ENCODE data around the gene PPL. TPM values are rescaled to one million over a fixed set of nuclear protein-coding genes. Genes with fewer than 3 reads are reported as not detected.
A peak's percentile ranks its signal among the peaks of the same experiment; 100 is the strongest.

Gene PPL
- total RNA-seq, 1 donor from 2014 or later: 14.9 TPM

DNA sequence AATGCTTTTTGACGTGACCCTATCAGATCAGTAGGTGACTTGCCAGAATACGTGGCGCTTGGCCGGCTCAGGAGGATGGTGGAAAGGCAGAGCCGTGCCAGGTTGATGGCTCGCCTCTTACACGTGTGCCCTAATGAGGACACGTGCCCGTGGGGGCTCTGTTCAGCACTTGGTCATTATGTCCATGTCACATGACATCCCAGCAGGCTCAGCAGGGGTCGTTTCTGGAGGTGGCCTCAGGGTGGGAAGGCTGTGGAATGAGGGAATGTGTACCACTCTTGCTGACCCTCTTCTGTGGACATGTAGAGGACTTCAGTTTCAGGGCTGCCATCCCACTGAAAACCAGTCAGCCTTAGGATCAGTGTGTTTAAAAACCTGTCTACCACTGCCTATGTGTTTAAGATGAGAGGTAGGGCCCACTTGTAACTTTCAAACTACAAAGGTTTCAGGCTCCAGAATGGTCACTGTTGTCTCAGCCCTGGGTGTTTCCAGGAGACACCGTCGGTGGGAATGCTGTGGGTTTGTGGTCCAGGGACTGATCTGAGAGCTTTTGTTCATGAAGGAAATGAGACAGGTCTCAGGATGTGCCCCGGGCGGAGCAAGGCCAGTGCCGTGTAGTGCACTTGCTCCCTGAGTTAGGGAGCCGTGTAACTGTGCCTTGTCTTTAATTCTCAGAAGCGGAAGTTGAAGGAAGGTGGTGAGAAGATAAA lies 77.6 kb downstream of the PPL start:
- no peak for DNase-seq
- ATAC-seq (ENCODE audit: poor library complexity): no peak
- intact Hi-C loops (cut with DNase I): no loop called here

DNA sequence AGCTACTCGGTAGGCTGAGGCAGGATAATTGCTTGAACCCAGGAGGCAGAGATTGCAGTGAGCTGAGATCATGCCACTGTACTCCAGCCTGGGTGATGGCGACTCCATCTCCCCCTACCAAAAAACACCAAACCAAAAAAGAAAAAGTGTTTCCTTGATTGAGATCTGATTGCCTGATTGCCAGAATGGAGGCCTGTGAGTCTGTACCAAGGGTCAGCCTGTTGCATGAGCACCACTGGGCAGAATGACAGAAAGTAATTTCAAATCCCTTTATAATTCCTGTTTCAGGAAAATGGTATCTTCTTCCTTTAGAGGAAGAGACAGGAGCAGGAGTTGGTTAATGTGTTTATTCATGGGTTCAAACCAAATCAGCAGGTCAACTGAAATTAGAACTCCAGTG lies 81.1 kb downstream of the PPL start:
- DNase-seq (no peak), ATAC-seq (ENCODE audit: poor library complexity) (no peak)
- intact Hi-C loops (cut with DNase I): no loop called here

DNA sequence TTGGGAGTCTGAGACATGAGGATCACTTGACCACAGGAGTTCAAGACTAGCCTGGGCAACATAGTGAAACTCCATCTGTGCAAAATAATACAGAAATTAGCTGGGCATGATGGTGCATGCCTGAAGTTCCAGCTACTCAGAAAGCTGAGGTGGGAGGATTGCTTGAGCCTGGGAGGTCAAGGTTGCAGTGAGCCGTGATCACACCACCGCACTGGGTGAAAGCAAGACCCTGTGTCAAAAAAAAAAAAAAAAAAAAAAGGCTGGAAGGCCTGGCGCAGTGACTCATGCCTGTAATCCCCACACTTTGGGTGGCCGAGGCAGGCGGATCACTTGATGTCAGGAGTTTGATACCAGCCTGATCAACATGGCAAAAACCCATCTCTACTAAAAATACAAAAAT lies 81.6 kb downstream of the PPL start:
- intact Hi-C loops (cut with DNase I): no loop called here
- ATAC-seq (ENCODE audit: poor library complexity) (no peak), DNase-seq (no peak)

DNA sequence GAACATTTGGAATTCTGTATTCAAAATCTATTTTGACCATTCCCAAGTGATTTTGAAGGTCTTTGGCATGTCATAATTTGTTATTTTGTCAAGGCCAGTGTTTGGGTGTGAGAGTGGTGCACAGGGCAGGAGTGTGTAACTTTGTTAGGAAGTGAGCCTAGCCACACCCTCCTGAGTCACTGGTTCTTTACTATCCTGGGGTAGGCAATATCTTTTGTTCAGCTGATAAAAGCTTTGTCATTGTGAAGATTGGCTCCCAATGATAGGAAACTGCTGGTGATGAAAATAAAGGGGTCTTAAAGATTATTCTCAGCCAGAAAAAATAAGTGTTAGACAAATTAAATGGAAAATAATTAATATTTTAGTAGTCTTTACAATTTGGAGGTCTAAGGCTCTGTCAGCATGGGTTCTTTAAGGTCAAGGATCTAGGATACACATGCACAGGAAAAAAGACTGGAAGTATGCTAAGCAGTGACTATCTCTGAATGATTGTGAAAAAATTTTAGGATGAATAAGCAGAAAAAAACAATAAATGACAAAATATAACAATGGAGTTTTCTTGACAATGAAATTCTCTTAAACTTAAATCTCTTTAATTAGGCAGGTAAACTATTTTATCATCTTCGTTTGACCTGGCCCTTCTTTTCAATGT lies 84.6 kb downstream of the PPL start:
- ATAC-seq (ENCODE audit: poor library complexity): no peak
- no peak for DNase-seq
- intact Hi-C loops (cut with DNase I): no loop called here

DNA sequence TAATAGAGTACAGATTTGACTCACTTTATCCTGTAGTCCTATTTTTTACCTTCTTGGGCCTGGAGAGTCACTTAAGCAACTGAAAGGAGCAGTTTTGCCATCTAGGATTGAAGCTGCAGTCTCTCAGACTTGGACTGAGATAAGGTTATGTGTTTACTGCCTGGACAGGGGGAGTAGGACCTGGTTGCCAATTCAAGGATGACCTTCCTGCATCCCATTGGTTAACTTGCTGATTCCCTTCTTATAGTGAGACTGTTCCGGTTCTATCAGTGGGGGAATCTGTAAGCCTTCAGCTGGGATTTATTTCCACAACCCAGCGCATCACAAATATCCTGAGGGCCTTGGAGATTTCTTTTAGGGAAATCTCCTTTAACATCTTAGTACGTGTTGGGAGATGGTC lies 86.7 kb downstream of the PPL start:
- ATAC-seq (ENCODE audit: poor library complexity) (no peak), DNase-seq (no peak)
- intact Hi-C loops (cut with DNase I): no loop called here

DNA sequence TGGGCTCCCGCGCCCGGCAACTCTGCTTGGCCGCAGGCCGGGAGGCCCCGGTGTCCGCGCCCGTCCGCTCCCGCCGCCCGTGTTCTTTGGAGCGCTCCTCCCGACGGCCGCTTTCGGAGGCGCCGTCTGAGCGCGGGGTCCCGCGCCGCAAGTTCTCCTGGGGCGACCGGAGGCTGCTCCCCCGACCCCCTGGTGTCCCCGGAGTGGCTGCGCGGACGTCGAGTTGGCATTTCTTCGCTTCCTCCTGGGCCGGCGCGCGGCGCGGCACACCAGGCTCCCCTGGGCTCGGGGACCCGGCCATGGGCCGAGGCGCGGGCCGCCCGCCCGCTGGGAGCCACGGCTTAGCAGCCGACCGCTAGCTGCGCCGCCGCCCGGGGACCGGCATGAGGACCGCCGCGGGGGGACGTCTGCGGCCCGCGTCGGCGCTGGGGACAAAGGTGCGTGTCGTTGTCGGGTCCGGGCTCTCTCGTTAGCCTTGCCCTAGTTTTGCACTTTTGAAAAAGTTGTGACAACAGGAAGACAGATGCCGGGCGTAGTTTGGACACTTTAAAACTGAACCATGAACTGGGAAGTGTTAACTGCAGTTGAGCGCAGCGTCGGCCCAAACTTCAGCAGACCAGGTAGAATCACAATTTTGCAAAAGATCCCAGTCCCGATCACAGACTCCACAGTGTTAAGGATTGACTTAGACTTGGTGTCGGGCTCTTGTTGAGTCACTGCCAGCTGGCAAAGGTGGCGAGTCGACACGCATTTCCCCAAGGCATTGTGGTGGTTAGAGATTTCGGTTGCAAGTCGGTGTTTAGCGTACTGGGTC lies 89.0 kb downstream of the PPL start:
- intact Hi-C loops (cut with DNase I): loop anchor here (5.0 kb wide), 1 partner anchor 46 kb away; the partner anchor contains the start of gene ROGDI
- peak; percentile 78 for DNase-seq
- peak; percentile 36 for ATAC-seq (ENCODE audit: poor library complexity)

DNA sequence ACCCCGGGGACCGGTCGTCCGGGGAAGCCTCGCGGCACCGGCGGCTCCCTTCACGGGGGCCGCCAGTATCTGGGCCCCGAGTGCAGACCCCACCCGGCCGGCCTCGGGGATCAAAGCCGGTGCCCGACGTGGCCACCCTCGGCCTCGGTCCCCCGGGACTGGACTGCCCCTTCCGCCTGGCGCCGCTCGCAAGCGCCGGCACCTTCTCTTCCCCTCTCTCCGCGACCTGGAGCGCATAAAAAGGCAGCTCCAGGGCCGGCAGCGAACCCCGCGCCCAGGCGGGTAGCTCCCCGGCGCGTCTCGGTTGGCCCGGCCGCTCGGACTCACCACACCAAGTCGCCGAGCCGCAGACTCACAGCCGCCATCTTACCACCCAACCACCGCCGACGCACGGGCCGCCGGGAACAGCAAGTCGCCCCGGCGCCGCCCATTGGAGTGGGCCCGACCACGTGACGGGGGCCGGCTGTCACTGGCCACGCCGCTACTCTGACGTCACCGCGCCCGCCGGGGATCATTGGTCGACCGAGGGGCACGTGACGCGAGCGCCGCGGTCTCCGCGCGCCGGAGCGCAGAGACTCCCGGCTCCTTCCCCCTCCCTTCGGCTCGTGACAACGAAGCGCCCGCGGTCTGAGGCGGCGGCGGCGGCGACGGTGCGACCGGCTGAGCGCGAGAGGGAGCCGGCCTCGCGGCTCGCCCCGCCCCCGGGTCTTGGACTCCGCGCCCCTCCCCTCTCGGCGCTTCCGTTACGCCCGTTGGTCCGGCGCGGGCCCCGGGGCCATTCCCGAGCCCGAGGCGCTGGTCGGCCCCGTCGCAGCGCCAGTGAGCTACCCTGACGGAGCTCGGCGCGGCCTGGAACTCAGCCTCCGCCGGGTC lies 89.8 kb downstream of the PPL start, which contains the start of the genes GLYR1 and UBN1:
Gene GLYR1, minus strand, starts transcription at position 388 of the 873 bp plus-strand sequence. Its CDS starts 23 bp downstream, at position 365.
Gene UBN1, plus strand, starts transcription at position 581 of the 873 bp plus-strand sequence. CDS start 5,437 bp downstream, outside the sequence.
- ATAC-seq (ENCODE audit: poor library complexity) (peak; percentile 96), DNase-seq (peak; percentile 100)
- intact Hi-C loops (cut with DNase I): loop anchor here (5.0 kb wide), 1 partner anchor 45 kb away; the partner anchor contains the start of gene ROGDI

DNA sequence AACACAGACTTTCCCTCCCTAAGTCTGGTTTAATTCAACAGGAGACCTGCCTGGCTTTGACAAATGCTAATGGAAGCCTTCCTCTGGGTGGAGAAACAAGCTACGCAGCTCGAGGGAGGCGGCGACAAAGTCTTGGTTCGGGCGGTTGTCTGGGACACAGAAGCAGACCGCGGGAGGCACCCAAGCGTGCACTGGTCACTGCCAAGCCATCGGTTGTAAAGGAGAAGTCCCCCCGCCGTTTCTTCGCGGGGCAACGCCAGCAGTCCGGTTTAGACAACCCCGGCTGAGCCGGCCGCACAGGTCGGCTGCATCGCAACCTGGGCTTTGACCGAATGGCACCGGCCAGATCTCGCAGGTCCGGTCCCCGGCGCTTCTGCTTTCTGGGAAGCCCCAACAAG lies 90.4 kb downstream of the PPL start:
- intact Hi-C loops (cut with DNase I): loop anchor here (5.0 kb wide), 1 partner anchor 44 kb away; the partner anchor contains the start of gene ROGDI
- peak; percentile 39 for ATAC-seq (ENCODE audit: poor library complexity)
- DNase-seq: peak; percentile 62

DNA sequence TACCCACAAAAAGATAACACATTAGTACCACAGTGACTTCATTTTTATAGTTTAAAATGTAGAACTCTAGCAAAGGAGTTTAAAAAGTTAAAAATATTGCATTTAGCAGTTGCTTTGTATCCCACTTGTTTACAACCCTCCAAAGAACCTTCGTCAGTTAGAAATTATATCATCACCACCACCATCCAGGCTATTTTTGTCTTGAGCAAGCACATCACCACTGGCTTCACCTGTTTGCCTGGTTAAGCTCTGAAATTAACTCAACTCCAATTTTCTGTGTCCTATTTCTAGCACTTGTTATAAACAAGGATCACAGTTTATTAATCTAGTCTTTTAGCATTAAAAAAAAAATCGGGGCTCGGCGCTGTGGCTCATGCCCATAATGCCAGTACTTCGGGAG lies 96.0 kb downstream of the PPL start:
- ATAC-seq (ENCODE audit: poor library complexity): no peak
- intact Hi-C loops (cut with DNase I): no loop called here
- no peak for DNase-seq

DNA sequence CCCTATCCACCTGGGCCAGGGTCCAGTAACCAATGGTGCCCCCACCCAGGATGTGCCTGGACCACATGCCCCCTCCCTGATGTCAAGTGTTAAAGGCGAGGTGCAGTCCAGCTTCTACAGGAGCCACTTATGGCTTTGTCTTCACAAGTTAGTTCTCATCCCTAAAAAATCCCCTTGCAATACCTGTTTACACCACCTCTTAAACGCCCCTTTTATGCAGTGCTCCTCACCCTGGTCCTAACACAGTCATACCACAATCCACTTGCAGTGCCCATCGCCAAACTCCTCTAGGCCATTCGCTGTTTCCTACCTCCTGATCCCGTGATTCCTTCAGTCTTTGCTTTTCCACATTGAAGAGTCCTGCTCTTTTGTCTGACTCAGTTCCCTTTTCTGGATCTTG lies 97.0 kb downstream of the PPL start:
- DNase-seq: no peak
- no peak for ATAC-seq (ENCODE audit: poor library complexity)
- intact Hi-C loops (cut with DNase I): no loop called here

DNA sequence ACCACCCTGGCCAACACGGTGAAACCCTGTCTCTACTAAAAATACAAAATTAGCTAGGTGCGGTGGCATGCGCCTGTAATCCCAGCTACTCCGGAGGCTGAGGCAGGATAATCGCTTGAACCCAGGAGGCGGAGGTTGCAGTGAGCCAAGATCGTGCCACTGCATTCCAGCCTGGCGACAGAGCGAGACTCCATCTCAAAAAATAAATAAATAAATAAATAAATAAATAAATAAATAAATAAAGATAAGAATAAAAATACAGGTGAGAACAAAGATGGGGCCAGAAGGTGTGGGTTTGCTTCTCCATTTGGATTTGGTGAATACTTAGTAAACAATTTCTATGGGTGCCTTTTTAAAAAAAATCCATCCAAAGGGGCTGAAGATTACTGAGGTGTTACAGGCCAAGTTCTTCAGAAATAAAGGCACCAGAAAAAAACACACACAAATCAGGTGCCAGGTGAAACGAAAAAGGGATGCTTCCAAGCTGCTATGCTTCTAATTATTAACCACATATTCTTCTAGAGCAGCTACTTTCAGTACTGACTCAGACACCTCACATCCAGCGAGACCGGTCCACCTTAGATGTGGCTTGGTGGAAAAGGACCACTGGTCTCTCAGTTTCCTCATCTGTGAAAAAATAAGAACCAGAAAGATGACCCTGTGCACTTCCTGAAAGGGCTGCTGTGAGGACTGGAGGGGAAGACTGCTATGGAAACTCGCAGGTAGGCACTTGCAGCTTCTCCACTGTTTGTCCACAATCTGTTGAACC lies 99.0 kb downstream of the PPL start:
- intact Hi-C loops (cut with DNase I): no loop called here
- ATAC-seq (ENCODE audit: poor library complexity) (no peak), DNase-seq (no peak)

DNA sequence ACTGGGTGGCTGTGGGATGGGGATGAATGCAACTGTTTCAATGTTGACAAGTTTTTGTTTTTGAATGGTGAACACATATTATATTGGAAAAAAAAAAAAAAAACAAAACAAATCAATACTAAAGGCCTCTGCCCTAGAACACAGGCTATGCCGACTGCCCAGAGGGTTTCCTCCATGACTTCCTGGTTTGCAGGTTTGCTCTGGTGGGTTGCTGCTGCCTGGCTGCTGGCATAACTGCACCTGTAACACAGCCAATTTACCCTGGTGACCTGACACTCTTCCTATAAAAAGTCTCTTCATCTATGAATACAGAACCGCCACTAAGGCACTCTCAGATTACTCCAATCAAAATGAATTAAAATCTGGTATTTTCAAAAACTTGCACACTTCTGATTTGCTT lies 100.2 kb downstream of the PPL start:
- ATAC-seq (ENCODE audit: poor library complexity) (peak; percentile 17), DNase-seq (no peak)
- intact Hi-C loops (cut with DNase I): no loop called here

DNA sequence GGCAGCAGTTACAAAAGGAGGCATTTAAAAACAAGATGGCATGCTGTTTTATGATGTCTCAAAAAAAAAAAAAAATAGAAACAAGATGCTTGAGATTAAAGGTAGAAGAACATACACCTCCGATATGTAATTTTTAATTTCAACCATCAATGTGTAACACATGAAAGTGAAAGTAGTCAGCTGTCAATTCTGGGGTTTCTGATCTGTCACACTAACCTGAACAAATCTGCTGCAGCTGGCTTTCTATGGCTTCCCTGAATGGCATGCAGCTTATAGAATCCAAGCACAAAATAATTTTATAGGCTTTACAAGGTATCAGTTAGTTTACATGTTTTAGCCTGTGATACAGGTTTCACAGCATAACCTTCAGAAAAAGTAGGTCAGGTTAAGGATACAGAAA lies 103.4 kb downstream of the PPL start:
- ATAC-seq (ENCODE audit: poor library complexity): no peak
- DNase-seq: no peak
- intact Hi-C loops (cut with DNase I): no loop called here

DNA sequence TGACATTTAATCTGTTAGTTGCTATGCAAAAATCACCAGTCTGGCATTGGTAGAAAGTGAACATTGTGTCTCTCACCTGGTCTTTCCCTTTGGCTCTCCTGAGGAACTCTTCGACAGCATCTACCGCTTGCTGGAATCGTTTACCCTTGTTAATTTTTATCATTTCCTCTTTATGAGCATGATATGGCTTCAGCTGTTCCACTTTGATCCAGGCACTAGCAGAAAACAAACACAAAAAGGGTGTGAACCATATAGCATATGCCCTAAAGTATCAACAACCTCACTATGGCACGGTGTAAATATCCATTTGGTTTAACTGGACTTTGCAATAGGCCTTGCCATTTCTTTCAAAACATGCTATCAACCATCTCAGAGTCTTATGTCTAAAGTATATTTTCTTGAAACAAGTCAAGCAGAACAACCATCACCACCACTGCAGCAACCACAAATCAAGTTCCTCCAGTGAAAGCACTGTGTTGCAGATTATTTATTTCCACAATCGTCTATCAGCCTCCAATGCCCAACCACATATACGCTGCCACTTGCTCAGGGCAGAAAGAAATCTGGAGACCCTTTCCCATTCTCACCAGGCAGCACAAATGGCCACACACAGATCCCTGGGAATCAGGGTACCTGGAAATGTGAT lies 104.1 kb downstream of the PPL start:
- intact Hi-C loops (cut with DNase I): no loop called here
- no peak for ATAC-seq (ENCODE audit: poor library complexity)
- DNase-seq: no peak
